Kidney (tissue), 14 donors: ENCODE data around the gene TRPM5. TPM values are rescaled to one million over a fixed set of nuclear protein-coding genes. Genes with fewer than 3 reads are reported as not detected.
A peak's percentile ranks its signal among the peaks of the same experiment; 100 is the strongest.

ENCODE experiments used
- DNase-seq, 5 donors: peaks; one replicate each; pipeline ENCODE4 v3.0.0-alpha.2; 2013 to 2020
- FAIRE-seq: peaks from 2 replicates; lab custom pipeline; 2012; peaks lifted over from hg19 to GRCh38; lab: Jason Lieb, UNC
- H3K27ac ChIP-seq, 2 donors: one replicate each; pipeline ENCODE4 v1.7.0; 2013; ENCODE audit warnings: low read depth in 2 of 2, low read length in 2 of 2, inconsistent platforms in 1 of 2
- H3K27me3 ChIP-seq: one replicate; pipeline ENCODE4 v1.7.1; 2013; ENCODE audit warnings: low read length, inconsistent platforms; ENCODE audit not compliant: control insufficient read depth, insufficient read depth
- H3K36me3 ChIP-seq, 3 donors: one replicate each; pipeline versions ENCODE4 v1.7.0 to v1.7.1; 2013; ENCODE audit warnings: low read length in 3 of 3, control low read depth in 1 of 3, inconsistent platforms in 1 of 3; ENCODE audit not compliant: insufficient read depth in 3 of 3, control insufficient read depth in 2 of 3
- H3K4me1 ChIP-seq, 3 donors: one replicate each; pipeline versions ENCODE4 v1.7.0 to v1.7.1; 2013; ENCODE audit warnings: low read length in 3 of 3, inconsistent platforms in 1 of 3, low read depth in 1 of 3; ENCODE audit not compliant: control insufficient read depth in 2 of 3, insufficient read depth in 2 of 3
- H3K4me3 ChIP-seq, 3 donors: one replicate each; pipeline versions ENCODE4 v1.7.0 to v1.8.1; 2013; ENCODE audit warnings: low read length in 3 of 3, control low read depth in 1 of 3, inconsistent platforms in 1 of 3
- H3K9ac ChIP-seq, 3 donors: one replicate each; pipeline versions ENCODE4 v1.7.0 to v1.7.1; 2013; ENCODE audit warnings: low read length in 3 of 3, control low read depth in 1 of 3, inconsistent platforms in 1 of 3
- H3K9me3 ChIP-seq, 3 donors: one replicate each; pipeline versions ENCODE4 v1.7.0 to v1.7.1; 2013; ENCODE audit warnings: low read length in 3 of 3, control low read depth in 1 of 3, inconsistent platforms in 1 of 3; ENCODE audit not compliant: control insufficient read depth in 2 of 3, insufficient read depth in 1 of 3
- intact Hi-C: fragments of 100-400 bp; cut with DNase I; formaldehyde crosslinking; loops from one replicate; pipeline ENCODE4 v1.11.1; 2022
- polyA plus RNA-seq: library from polyadenylated mRNA; stranded (reverse); fragments of 350-450 nt; fragmentation: Illumina TruSeq; extraction: RNeasy Lipid Tissue Mini Kit (QIAGEN cat#74804); gene quantifications from one replicate; pipeline ENCODE4 v1.2.3, GENCODE V29; 2014; ENCODE audit warnings: low read depth, low replicate concordance; ENCODE audit not compliant: insufficient read depth
- total RNA-seq: library from RNA; stranded (reverse); fragmentation: NEBNext Ultra II Directional; extraction: Animal tissue kit (Norgen Biotek cat#: 25700); gene quantifications from one replicate; pipeline ENCODE4 v1.2.1, GENCODE V29; 2021
- TF ChIP-seq, protein P1 (sequence below): IDR thresholded peaks from 3 replicates; pipeline ENCODE4 v1.5.1; 2012; ENCODE audit warnings: mild to moderate bottlenecking, moderate library complexity, borderline replicate concordance; ENCODE audit not compliant: insufficient read depth; ENCODE audit errors: extremely low read depth
- donor health status: control.
- donor health status: control.
- donor health status: control.
- donor health status: control.
- donor health status: control.
- donor health status: DM: yes; HTN: yes; CAD: no.
- donor health status: Normal renal cell carcinoma (clear cell type).

Gene TRPM5
- total and polyA plus RNA-seq, 2 donors from 2014 or later = 0.25 to 0.69 TPM

DNA sequence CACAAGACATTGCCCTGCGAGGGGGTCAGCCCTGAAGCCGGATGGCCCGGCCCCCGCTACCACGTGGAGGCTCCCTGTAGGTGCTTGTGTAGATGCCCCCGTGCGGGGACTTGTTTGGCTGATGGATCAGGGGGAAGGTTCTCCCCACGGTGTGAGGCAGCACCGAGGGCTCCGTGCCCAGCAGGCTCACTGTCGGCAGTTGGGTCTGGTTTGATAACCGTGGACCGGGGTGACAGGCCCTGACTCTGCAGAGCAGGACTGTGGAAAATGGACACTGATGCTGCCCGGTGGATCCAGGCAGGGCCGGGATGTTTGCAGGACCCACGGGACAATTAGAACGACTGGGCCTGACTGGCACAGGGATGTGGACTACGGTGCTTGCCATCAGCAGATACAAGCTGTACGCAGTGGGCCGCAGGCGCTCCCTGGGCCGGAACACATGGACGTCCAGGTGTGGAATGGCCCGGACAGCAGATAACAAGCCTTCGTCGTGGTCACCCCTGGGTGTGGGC, 19.5 kb upstream of the TRPM5 start:
- H3K4me1 ChIP-seq = peaks cover 0 to 37% (median 8%) of the 10 kb centered on the region in 3 donors
- TF ChIP-seq, protein P1, sequence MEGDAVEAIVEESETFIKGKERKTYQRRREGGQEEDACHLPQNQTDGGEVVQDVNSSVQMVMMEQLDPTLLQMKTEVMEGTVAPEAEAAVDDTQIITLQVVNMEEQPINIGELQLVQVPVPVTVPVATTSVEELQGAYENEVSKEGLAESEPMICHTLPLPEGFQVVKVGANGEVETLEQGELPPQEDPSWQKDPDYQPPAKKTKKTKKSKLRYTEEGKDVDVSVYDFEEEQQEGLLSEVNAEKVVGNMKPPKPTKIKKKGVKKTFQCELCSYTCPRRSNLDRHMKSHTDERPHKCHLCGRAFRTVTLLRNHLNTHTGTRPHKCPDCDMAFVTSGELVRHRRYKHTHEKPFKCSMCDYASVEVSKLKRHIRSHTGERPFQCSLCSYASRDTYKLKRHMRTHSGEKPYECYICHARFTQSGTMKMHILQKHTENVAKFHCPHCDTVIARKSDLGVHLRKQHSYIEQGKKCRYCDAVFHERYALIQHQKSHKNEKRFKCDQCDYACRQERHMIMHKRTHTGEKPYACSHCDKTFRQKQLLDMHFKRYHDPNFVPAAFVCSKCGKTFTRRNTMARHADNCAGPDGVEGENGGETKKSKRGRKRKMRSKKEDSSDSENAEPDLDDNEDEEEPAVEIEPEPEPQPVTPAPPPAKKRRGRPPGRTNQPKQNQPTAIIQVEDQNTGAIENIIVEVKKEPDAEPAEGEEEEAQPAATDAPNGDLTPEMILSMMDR = no peak
- peak overlapping the region; percentile 95 to 97 for H3K27ac ChIP-seq
- no peaks in the 10 kb centered on the region for H3K36me3 ChIP-seq
- H3K9ac ChIP-seq = peak overlapping the region in 2 of 3 donors; percentile 69 to 75
- FAIRE-seq (no peak), DNase-seq (no peak)
- H3K9me3 ChIP-seq = no peaks in the 10 kb centered on the region
- intact Hi-C loops = no loop called here
- H3K27me3 ChIP-seq = no peaks in the 10 kb centered on the region
- no peak overlapping the region for H3K4me3 ChIP-seq

DNA sequence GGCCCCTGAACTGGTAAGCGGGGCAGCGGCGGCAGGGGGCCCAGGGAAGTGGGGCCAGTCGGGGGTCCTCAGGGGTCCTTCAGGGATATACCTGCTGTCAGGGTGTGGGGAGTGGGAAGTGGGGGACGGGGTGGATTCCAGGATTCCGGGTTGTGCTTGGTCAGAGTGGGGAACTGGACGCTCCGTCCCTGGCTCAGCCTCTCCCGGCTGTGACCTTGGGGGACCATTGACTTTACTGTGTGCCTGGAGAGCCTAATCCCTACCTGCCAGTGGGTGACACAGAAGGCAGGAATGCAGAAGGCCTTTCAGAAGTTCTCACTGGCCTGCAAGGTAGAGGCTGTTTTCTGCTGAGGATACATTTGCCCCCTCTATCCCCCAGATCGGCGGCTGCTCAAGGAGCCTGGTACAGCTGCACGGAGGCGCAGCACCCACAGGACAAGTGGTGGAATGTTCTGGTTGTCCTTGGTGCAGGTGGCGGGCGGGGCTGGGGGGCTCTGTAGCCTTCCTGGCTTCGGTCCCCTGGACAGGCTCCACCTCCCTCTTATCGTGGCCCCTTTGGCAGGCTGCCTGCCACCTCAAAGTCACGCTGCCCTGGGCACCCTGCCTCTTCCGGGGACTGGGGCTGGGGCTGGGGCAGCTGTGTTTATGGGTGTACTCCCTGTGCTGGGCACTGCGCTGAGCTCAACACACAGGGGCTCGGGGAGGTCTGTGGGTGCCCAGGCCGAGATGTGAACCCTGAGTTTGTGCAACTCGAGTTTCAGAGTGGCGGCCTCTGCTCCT, 18.9 kb upstream of the TRPM5 start:
- Histone ChIP-seq H3K9me3 (no peaks in the 10 kb centered on the region), H3K9ac (peak overlapping the region in 1 of 3 donors; percentile 75), H3K36me3 (no peaks in the 10 kb centered on the region), H3K27ac (peak overlapping the region; percentile 95 to 97), H3K27me3 (no peaks in the 10 kb centered on the region), H3K4me3 (no peak overlapping the region), H3K4me1 (peaks cover 0 to 37% (median 8%) of the 10 kb centered on the region in 3 donors)
- TF ChIP-seq, protein P1 = no peak
- DNase-seq (peak in 3 of 5 donors; percentile 33 to 93 (median 51)), FAIRE-seq (no peak)
- intact Hi-C loops = no loop called here

DNA sequence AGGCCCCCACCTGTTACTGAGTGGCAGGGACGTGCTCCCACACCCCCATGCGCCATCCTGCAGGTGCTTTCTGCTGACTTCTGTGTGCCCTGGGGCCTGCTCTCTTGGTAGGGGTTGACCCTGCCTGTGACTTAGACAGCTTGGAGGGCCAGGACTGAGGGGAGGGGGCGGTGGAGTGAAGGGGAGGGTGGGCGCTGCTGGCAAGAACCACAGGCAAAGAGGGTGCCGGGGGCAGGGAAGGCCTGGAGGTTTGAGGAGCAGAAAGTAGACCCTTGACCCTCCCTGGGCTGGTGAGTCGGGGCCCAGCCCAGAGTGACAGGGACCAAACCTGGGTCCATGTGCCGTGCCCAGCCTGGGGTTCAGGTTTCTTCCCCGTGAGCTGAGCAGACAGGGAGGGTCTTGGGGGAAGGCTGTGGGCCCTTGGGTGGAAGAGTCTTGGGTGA, 18.2 kb upstream of the TRPM5 start:
- H3K9me3 ChIP-seq = no peaks in the 10 kb centered on the region
- no peak overlapping the region for H3K4me3 ChIP-seq
- H3K4me1 ChIP-seq = peaks cover 0 to 35% (median 8%) of the 10 kb centered on the region in 3 donors
- intact Hi-C loops = no loop called here
- TF ChIP-seq, protein P1 = no peak
- DNase-seq (no peak), FAIRE-seq (no peak)
- peak overlapping the region; percentile 95 to 97 for H3K27ac ChIP-seq
- H3K36me3 ChIP-seq = no peaks in the 10 kb centered on the region
- H3K9ac ChIP-seq = peak overlapping the region in 1 of 3 donors; percentile 46
- no peaks in the 10 kb centered on the region for H3K27me3 ChIP-seq
